LNCaP clone FGC (cell line): ENCODE results near the gene ADD3.
A peak's percentile ranks its signal among the peaks of the same experiment; 100 is the strongest.

Source experiments
- DNase-seq: peaks from one replicate; pipeline ENCODE4 v3.0.0-alpha.2; 2011; ENCODE audit warnings: low read depth
- H3K4me3 ChIP-seq: 2 replicates; pipeline ENCODE4 v1.5.1; 2011; ENCODE audit warnings: mild to moderate bottlenecking, low read depth, low read length, control low read depth
- TF ChIP-seq, protein P1 (sequence below): IDR thresholded peaks from 2 replicates; pipeline ENCODE4 v1.5.1; 2012; ENCODE audit warnings: mild to moderate bottlenecking; ENCODE audit not compliant: control insufficient read depth, insufficient read depth; ENCODE audit errors: extremely low read depth

The ADD3 gene

DNA sequence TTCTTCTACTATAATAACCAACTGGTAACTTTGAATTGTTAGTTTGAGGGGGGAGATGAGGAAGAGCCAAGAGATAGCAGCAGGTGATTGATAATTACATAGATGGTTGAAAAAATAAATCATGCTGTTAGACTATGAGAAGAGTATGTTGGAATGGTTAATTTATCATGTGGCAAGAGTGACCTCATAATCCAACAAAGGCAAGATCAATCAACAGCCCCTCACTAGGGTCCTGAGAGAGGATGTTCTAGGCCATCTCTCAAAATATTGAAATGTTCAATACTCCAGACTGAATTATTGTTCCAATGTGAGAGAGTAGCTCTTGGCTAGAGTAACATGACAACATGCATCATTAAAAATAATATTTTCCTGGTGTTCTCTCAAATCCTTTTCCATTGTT, 67.9 kb downstream of the ADD3 start:
- DNase-seq = no peak
- TF ChIP-seq, protein P1, sequence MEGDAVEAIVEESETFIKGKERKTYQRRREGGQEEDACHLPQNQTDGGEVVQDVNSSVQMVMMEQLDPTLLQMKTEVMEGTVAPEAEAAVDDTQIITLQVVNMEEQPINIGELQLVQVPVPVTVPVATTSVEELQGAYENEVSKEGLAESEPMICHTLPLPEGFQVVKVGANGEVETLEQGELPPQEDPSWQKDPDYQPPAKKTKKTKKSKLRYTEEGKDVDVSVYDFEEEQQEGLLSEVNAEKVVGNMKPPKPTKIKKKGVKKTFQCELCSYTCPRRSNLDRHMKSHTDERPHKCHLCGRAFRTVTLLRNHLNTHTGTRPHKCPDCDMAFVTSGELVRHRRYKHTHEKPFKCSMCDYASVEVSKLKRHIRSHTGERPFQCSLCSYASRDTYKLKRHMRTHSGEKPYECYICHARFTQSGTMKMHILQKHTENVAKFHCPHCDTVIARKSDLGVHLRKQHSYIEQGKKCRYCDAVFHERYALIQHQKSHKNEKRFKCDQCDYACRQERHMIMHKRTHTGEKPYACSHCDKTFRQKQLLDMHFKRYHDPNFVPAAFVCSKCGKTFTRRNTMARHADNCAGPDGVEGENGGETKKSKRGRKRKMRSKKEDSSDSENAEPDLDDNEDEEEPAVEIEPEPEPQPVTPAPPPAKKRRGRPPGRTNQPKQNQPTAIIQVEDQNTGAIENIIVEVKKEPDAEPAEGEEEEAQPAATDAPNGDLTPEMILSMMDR = no peak
- no peak overlapping the region for H3K4me3 ChIP-seq

DNA sequence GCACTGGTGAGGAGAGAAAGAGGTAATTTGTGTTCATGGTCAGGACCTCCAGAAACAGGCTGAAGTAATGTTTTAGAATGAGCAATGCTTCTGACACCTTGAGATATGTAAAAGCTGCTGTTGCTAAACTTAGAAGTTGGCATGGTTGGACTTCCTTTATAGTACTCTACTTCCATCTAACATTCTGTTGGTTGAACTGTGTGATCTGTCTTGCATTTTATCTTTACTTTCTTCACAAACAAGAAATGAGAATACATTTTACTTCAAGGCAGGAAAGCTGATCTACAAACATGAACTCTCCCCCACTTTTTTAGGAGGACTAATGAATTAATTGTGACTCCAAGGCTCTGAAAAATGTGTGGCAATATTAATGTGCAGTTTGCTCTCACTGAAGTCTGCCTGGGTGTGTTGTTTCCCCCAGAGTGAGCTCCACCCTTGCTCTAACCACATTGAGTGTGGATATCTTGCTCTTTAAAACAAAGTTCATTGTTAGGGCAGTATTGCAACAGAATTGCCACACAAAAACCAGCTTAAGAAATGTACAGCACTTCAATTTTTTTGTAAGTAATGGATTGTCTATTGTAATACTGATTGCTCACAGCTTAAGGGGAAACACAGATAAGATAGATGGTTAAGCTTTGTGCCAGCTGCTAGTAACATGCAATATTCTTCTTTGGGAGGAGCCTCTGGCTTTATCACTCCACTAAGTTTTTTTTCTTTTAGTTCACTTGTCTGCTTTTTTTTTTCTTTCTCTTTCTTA, 69.0 kb downstream of the ADD3 start:
- TF ChIP-seq, protein P1 = no peak
- no peak overlapping the region for H3K4me3 ChIP-seq
- no peak for DNase-seq

DNA sequence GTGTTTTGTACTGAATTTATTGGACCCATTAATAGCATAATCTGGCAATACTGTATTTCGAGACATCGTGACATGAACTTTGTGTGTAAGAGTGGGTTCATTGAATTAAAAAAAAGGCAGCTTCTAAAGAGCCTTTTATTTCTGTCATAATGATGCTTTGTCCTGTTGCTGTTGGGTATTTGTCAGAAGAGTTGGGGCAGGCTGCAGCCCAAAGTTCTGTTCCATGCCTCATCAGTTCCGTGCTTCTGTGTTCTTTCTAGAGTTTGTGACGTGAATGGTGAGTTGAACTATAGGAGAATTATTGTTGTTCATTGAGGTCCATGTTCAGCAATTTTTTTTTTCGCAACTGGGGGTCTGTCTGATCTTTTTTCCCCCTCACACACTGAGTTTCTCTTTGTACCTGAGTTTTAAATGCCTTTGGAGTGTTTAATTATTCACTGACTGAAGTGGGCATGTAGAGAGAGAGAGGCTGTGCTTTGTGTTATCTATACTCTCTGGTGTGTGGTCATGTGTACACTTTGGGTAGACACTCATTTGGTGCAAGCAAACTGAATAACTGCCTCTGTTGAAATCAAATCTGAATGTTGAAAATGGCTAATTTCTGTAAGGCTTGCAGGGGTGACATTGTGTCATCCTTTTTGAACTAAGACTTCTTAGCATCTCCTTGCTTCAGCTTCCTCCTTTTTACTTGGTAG, 69.8 kb downstream of the ADD3 start:
- no peak overlapping the region for H3K4me3 ChIP-seq
- TF ChIP-seq, protein P1 = no peak
- no peak for DNase-seq

DNA sequence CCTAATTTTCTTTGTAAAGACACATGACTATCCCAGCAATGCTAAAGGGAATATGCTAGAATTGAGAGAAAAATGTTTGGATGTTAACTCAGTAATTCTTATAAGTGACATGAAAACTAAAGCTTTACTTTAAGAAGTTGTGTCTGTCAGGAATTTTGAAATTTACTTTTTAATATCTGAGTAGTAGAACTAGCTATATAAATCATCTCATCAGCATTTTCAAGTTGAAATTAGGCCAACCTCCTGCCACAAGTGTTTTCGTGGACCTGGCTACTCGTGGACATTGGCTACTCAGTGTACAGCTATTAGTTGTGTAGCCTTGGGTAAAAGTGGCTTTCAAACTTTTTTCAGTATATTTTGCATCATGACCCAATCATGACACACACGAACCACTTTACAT, 70.5 kb downstream of the ADD3 start:
- DNase-seq = no peak
- TF ChIP-seq, protein P1 = no peak
- no peak overlapping the region for H3K4me3 ChIP-seq

GRCh38 chr10:110081911-110082310, 74.1 kb downstream of the ADD3 start:
- TF ChIP-seq, protein P1 = no peak
- H3K4me3 ChIP-seq = no peak overlapping the region
- peak; percentile 61 for DNase-seq

DNA sequence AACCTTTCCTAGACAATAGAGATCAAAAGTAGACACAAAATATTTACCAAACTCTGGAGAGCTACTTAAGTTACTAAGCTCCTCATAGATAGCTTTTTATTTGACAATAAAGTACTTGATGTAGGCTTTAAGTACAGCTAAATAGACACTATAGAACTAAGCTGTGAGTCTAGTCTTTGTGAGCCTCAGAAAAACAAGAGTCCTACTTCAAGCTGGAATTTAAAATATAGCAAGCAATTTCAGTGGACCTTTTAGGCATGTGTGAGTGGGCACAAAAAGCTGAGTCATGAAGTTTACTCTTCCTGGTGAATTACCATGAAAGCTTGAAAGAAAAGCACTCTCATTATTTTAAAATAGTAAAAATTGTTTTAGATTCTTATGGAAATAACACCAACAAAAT, 76.1 kb downstream of the ADD3 start:
- TF ChIP-seq, protein P1 = no peak
- no peak overlapping the region for H3K4me3 ChIP-seq
- peak; percentile 44 for DNase-seq

- no peak overlapping the region for H3K4me3 ChIP-seq
- no peak for DNase-seq
- TF ChIP-seq, protein P1 = no peak
Observed at GRCh38 chr10:110087682-110088081, 79.9 kb downstream of the ADD3 start.
